ENCODE results near the gene TUBA4B.
"Not testable (repeated sequence)": the region's sequence is repeated elsewhere in the genome, so short reads cannot be mapped to it uniquely, and the experiment has no call there.

The TUBA4B gene

DNA sequence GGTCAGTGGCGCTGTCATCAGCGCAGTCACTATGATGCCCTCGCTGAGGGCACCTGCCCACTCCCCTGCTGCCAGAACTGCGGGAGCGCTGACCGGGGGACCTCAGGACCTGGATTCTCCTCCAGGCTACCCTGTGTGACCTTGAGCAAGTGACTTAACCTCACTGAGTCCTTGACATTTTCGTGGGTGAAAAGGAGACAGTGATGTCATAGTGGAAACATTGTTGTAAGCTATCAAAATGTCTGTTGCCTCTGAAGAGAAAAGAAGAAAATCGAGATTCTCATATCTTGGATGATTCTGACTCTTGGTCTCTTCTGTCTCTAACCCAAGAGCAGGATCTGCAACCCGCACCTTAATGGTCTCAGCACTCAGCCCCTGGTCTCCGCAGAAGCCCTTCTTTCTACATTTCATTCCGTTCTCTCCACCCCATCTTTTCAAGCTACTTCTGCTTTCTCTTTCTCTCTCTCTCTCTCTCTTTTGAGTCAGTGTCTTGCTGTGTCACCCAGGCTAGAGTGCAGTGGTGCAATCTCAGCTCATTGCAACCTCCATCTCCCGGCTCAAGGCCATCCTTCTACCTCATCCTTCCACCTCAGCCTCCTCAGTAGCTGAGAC lies 1.7 kb downstream of the TUBA4B start:
- DNase-seq (ENCODE audit: extremely low read depth, low read depth), result no peak
- TF ChIP-seq, protein P1, sequence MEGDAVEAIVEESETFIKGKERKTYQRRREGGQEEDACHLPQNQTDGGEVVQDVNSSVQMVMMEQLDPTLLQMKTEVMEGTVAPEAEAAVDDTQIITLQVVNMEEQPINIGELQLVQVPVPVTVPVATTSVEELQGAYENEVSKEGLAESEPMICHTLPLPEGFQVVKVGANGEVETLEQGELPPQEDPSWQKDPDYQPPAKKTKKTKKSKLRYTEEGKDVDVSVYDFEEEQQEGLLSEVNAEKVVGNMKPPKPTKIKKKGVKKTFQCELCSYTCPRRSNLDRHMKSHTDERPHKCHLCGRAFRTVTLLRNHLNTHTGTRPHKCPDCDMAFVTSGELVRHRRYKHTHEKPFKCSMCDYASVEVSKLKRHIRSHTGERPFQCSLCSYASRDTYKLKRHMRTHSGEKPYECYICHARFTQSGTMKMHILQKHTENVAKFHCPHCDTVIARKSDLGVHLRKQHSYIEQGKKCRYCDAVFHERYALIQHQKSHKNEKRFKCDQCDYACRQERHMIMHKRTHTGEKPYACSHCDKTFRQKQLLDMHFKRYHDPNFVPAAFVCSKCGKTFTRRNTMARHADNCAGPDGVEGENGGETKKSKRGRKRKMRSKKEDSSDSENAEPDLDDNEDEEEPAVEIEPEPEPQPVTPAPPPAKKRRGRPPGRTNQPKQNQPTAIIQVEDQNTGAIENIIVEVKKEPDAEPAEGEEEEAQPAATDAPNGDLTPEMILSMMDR (IDR thresholded peaks at IDR 0.05; ENCODE audit: low read depth, low read length, missing control alignments), result no peak
- H3K4me3 ChIP-seq (replicated peaks; ENCODE audit: low read depth, low read length), result peak overlapping the region; percentile 48

GRCh38 chr2:219258942-219259341 lies 5.9 kb downstream of the TUBA4B start:
- not testable (repeated sequence) for H3K4me3 ChIP-seq (replicated peaks; ENCODE audit: low read depth, low read length)

DNA sequence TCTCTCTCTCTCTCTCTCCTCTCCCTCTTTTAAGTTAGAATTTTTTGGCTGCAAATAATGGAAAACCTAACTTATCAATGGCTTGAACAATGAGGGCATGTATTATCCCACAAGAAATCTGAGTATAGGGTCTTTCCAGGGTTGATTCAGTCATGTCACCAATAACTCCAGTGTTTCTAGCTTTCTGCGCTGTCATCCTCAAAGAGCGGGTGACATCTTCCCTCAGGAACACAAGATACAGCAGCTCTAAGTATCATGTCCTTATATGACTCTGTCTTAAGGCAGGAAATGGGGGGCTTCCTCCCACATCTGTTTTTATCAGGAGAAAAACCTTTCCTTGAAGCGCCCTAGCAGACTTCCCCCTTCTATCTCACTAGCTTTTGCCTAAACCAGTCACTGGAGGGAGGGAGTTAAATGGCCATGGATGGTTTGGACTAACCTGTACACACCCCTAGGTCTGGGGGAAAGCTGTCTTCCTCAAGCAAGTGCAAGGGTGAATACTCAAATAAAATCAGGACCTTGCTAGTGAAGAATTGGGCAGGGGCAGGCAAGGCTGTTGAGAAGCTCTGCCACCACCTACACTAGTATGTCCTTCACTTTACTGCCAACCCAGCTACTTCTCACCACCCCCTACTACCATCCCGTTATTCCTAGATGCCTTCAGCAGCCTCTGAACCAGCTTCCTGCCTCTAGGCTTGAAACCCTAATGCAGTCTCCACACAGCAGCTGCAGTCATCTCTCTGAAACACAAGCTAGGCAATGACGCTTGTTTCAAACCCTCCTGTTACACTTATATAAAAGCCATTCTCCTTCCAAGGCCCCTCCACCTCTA lies 8.2 kb downstream of the TUBA4B start:
- TF ChIP-seq, protein P1 (IDR thresholded peaks at IDR 0.05; ENCODE audit: low read depth, low read length, missing control alignments), result no peak
- DNase-seq (ENCODE audit: extremely low read depth, low read depth), result no peak

More at GRCh38 chr2:219258942-219259341, 5.9 kb downstream of the TUBA4B start:
- DNase-seq (ENCODE audit: extremely low read depth, low read depth), result not testable (repeated sequence)

GRCh38 chr2:219266232-219266631 lies 13.2 kb downstream of the TUBA4B start:
- H3K4me3 ChIP-seq (replicated peaks; ENCODE audit: low read depth, low read length), result no peak overlapping the region
- TF ChIP-seq, protein P1 (IDR thresholded peaks at IDR 0.05; ENCODE audit: low read depth, low read length, missing control alignments), result no peak
- DNase-seq (ENCODE audit: extremely low read depth, low read depth), result no peak

More for the DNA sequence above, 8.2 kb downstream of the TUBA4B start:
- H3K4me3 ChIP-seq (replicated peaks; ENCODE audit: low read depth, low read length), result no peak overlapping the region

- H3K4me3 ChIP-seq (replicated peaks; ENCODE audit: low read depth, low read length), result no peak overlapping the region
- TF ChIP-seq, protein P1 (IDR thresholded peaks at IDR 0.05; ENCODE audit: low read depth, low read length, missing control alignments), result no peak
- DNase-seq (ENCODE audit: extremely low read depth, low read depth), result no peak
These were observed 13.8 kb downstream of the TUBA4B start for GRCh38 chr2:219266886-219267285.

- TF ChIP-seq, protein P1 (IDR thresholded peaks at IDR 0.05; ENCODE audit: low read depth, low read length, missing control alignments), result no peak
- no peak for DNase-seq (ENCODE audit: extremely low read depth, low read depth)
- H3K4me3 ChIP-seq (replicated peaks; ENCODE audit: low read depth, low read length), result no peak overlapping the region
These were observed 15.3 kb downstream of the TUBA4B start for GRCh38 chr2:219268294-219268693.

DNA sequence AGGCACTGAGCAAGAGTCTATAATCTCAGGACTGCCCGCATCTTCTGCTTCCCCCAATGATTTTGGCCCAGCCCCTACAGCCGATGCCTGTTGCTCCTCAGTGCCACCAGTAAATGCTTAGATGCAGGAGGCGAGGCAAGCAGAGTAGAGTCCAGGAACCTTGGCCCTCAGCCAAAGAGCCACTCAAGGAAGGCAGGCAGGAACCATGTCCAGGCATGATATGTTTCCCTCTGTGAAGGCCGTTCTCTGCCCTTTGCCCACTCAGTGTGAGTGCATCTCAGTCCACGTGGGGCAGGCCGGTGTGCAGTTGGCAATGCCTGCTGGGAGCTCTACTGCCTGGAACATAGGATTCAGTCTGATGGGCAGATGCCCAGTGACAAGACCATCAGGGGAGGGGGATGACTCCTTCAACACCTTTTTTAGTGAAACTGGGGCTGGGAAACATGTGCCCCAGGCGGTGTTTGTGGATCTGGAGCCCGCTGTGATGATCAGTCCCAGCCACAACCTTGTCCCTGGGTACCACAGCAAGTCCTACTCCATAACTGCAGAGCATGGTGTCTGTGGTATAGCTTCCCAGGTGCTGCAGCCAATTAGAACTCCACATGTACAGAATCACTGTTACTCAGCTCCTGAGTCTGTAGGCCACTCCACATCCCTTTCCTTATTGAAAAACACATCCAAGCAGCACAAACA lies 16.5 kb downstream of the TUBA4B start:
- TF ChIP-seq, protein P1 (IDR thresholded peaks at IDR 0.05; ENCODE audit: low read depth, low read length, missing control alignments), result no peak
- no peak overlapping the region for H3K4me3 ChIP-seq (replicated peaks; ENCODE audit: low read depth, low read length)
- DNase-seq (ENCODE audit: extremely low read depth, low read depth), result no peak

All from HFF-Myc (cell line).